ENCODE measurements around the gene CCDC17. TPM values are rescaled to one million over a fixed set of nuclear protein-coding genes. Genes with fewer than 3 reads are reported as not detected.
A peak's percentile ranks its signal among the peaks of the same experiment; 100 is the strongest.

The CCDC17 gene
- 1 to 10 TPM in 3 of 4 donors, not detected in 1; 1.3 to 3.3 (median 3.2) TPM for total RNA-seq

- Histone ChIP-seq H3K4me3 (peak within 1 kb of the TSS in 1 of 2 donors; percentile 35), H3K36me3 (no peaks in the 10 kb centered on the region), H3K9me3 (no peaks in the 10 kb centered on the region), H3K4me1 (no peaks in the 10 kb centered on the region), H3K27me3 (no peaks in the 10 kb centered on the region), H3K27ac (peak within 1 kb of the TSS; percentile 47 to 65)
- intact Hi-C loops (cut with DNase I; ENCODE audit: low total_unique reads): no loop called here
- no peak for DNase-seq
- TF ChIP-seq, protein P1, sequence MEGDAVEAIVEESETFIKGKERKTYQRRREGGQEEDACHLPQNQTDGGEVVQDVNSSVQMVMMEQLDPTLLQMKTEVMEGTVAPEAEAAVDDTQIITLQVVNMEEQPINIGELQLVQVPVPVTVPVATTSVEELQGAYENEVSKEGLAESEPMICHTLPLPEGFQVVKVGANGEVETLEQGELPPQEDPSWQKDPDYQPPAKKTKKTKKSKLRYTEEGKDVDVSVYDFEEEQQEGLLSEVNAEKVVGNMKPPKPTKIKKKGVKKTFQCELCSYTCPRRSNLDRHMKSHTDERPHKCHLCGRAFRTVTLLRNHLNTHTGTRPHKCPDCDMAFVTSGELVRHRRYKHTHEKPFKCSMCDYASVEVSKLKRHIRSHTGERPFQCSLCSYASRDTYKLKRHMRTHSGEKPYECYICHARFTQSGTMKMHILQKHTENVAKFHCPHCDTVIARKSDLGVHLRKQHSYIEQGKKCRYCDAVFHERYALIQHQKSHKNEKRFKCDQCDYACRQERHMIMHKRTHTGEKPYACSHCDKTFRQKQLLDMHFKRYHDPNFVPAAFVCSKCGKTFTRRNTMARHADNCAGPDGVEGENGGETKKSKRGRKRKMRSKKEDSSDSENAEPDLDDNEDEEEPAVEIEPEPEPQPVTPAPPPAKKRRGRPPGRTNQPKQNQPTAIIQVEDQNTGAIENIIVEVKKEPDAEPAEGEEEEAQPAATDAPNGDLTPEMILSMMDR (IDR thresholded peaks at IDR 0.05): no peak
- TF ChIP-seq POLR2A (IDR thresholded peaks at IDR 0.05): no peak
Measured at GRCh38 chr1:45623972-45624371, at the start of gene CCDC17. TSS of gene CCDC17 (minus strand) at chr1:45624054. CDS start at chr1:45623909, 145 bp downstream.

- intact Hi-C loops (cut with DNase I; ENCODE audit: low total_unique reads): no loop called here
- H3K36me3 ChIP-seq: no peaks in the 10 kb centered on the region
- H3K9me3 ChIP-seq: no peaks in the 10 kb centered on the region
- TF ChIP-seq, protein P1 (IDR thresholded peaks at IDR 0.05): no peak
- no peak for TF ChIP-seq POLR2A (IDR thresholded peaks at IDR 0.05)
- H3K4me3 ChIP-seq: no peak overlapping the region
- no peak overlapping the region for H3K27ac ChIP-seq
- H3K27me3 ChIP-seq: no peaks in the 10 kb centered on the region
- no peak for DNase-seq
- H3K4me1 ChIP-seq: peaks cover 0 to 14% of the 10 kb centered on the region in 2 donors
Measured at GRCh38 chr1:45669859-45670655, 46.2 kb upstream of the CCDC17 start.

DNA sequence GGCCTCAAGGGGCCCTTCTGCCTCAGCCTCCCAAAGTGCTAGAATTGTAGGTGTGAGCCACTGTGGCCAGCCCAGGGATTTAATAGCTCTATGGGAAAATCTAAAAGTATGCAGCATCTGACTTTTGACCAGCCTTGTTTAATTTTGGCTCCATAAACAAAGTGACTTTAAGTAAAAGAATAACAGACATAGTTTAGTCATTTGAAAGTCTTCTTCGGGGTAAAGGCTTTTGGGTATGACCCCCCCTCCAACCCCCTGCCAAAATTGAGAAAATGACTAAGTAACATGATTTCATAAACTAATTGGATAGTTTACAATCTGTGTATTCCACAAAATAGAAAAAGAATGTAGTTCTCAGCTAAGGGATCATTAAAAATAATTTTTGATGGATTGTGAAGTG, 45.5 kb upstream of the CCDC17 start:
- no peak for DNase-seq
- no peak overlapping the region for H3K27ac ChIP-seq
- H3K4me3 ChIP-seq: no peak overlapping the region
- H3K9me3 ChIP-seq: no peaks in the 10 kb centered on the region
- no peaks in the 10 kb centered on the region for H3K27me3 ChIP-seq
- intact Hi-C loops (cut with DNase I; ENCODE audit: low total_unique reads): no loop called here
- H3K4me1 ChIP-seq: peaks cover 0 to 14% of the 10 kb centered on the region in 2 donors
- no peaks in the 10 kb centered on the region for H3K36me3 ChIP-seq
- TF ChIP-seq, protein P1 (IDR thresholded peaks at IDR 0.05): no peak
- TF ChIP-seq POLR2A (IDR thresholded peaks at IDR 0.05): no peak

DNA sequence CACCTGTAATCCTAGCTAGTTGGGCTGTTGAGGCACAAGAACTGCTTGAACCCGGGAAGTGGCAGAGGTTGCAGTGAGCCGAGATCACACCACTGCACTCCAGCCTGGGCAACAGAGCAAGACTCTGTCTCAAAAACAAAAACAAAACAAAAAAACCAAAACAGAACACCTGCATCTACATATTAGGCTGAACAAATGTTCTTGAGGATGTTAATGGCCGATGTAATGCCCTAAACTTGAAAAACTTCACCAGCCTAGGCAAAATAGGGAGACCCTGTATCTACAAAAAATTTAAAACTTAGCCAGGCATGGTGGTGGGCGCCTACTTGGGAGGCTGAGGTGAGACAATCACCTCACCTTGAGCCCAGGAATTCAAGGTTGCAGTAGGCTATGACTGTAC, 44.7 kb upstream of the CCDC17 start:
- Histone ChIP-seq H3K27me3 (no peaks in the 10 kb centered on the region), H3K4me3 (no peak overlapping the region), H3K9me3 (no peaks in the 10 kb centered on the region), H3K27ac (no peak overlapping the region), H3K36me3 (no peaks in the 10 kb centered on the region), H3K4me1 (peaks cover 0 to 14% of the 10 kb centered on the region in 2 donors)
- DNase-seq: no peak
- intact Hi-C loops (cut with DNase I; ENCODE audit: low total_unique reads): no loop called here
- TF ChIP-seq, protein P1 (IDR thresholded peaks at IDR 0.05): no peak
- TF ChIP-seq POLR2A (IDR thresholded peaks at IDR 0.05): no peak

GRCh38 chr1:45667321-45668111, 43.7 kb upstream of the CCDC17 start:
- intact Hi-C loops (cut with DNase I; ENCODE audit: low total_unique reads): no loop called here
- no peak for TF ChIP-seq POLR2A (IDR thresholded peaks at IDR 0.05)
- TF ChIP-seq, protein P1 (IDR thresholded peaks at IDR 0.05): no peak
- H3K27me3 ChIP-seq: no peaks in the 10 kb centered on the region
- H3K27ac ChIP-seq: no peak overlapping the region
- no peak overlapping the region for H3K4me3 ChIP-seq
- no peak for DNase-seq
- H3K36me3 ChIP-seq: no peaks in the 10 kb centered on the region
- H3K4me1 ChIP-seq: peaks cover 0 to 14% of the 10 kb centered on the region in 2 donors
- H3K9me3 ChIP-seq: no peaks in the 10 kb centered on the region
